H1 (cell line): ENCODE measurements around the gene HLA-E. TPM values are rescaled to one million over a fixed set of nuclear protein-coding genes. Genes with fewer than 3 reads are reported as not detected.

Source experiments
- CHD1 ChIP-seq: IDR thresholded peaks from 2 replicates; pipeline ENCODE4 v1.6.1; 2012; ENCODE audit warnings: low read depth, low read length, improper control_type of control experiment
- CHD7 ChIP-seq: fragments of 300-600 bp; sonication (generic); IDR thresholded peaks from 2 replicates; pipeline ENCODE4 v1.7.1; 2012; ENCODE audit warnings: low read length, moderate library complexity, mild to moderate bottlenecking, inconsistent platforms; ENCODE audit not compliant: insufficient replicate concordance
- CREB1 ChIP-seq: IDR thresholded peaks from 2 replicates; pipeline ENCODE4 v1.6.1; 2012; ENCODE audit warnings: inconsistent platforms
- CTCF ChIP-seq, 3 experiments: IDR thresholded peaks; 1 replicate in 2 of 3; 2 replicates in 1 of 3; pipeline versions ENCODE4 v1.5.1 to v1.6.1; 2011; ENCODE audit warnings: low read length in 3 of 3, mild to moderate bottlenecking in 3 of 3, inconsistent platforms in 2 of 3, low read depth in 1 of 3, moderate library complexity in 1 of 3; ENCODE audit not compliant: insufficient read depth in 1 of 3; ENCODE audit errors: control extremely low read depth in 1 of 3
- HDAC2 ChIP-seq, 2 experiments: fragments of 300-600 bp in 1 of 2; sonication (generic) in 1 of 2; IDR thresholded peaks; 2 replicates each; pipeline ENCODE4 v1.6.1; 2011 to 2012; ENCODE audit warnings: low read depth in 2 of 2, low read length in 2 of 2, mild to moderate bottlenecking in 2 of 2, moderate library complexity in 2 of 2, borderline replicate concordance in 1 of 2, inconsistent platforms in 1 of 2
- MAFK ChIP-seq: IDR thresholded peaks from 2 replicates; pipeline ENCODE4 v1.6.1; 2012; ENCODE audit warnings: low read depth, mild to moderate bottlenecking, improper control_type of control experiment, low read length
- RAD21 ChIP-seq, 2 experiments: IDR thresholded peaks in 1 of 2; conservative IDR thresholded peaks in 1 of 2; 2 replicates each; pipeline ENCODE4 v1.6.1; 2011; ENCODE audit warnings: low read depth in 2 of 2, low read length in 2 of 2, improper control_type of control experiment in 1 of 2, inconsistent platforms in 1 of 2, mild to moderate bottlenecking in 1 of 2, moderate library complexity in 1 of 2
- TBP ChIP-seq: IDR thresholded peaks from 2 replicates; pipeline ENCODE4 v1.6.1; 2011; ENCODE audit warnings: low read depth, low read length, improper control_type of control experiment
- polyA plus RNA-seq, 7 experiments: library from polyadenylated mRNA; depleted of rRNA in 3 of 7; stranded (reverse) in 5 of 7; unstranded in 2 of 7; fragments of >200 nt in 5 of 7; fragments of 200-250 nt in 2 of 7; gene quantifications; 1 replicate in 5 of 7; 2 replicates in 1 of 7; 4 replicates in 1 of 7; pipeline versions ENCODE4 v1.2.1 to v1.2.3, GENCODE V29; 2011 to 2013; ENCODE audit warnings: missing spikeins in 2 of 7, mixed read lengths in 2 of 7
- total RNA-seq: library from RNA; stranded (reverse); fragmentation: NEBNext Ultra II Directional; extraction: Animal tissue kit (Norgen Biotek cat#: 25700); gene quantifications from 2 replicates; pipeline ENCODE4 v1.2.1, GENCODE V29; 2021

The HLA-E gene
- total and polyA plus RNA-seq, 2 of the 8 experiments (the other 6 are each of a cell fraction or from before 2014, with no cell fraction given): 20.2 to 28.0 TPM

- no peak for TF ChIP-seq CHD7
- TF ChIP-seq MAFK: no peak
- peak; percentile 20 to 52; a peak in 3 of 4 replicates for TF ChIP-seq RAD21 (IDR thresholded peaks at IDR 0.05 in 1 of 2, conservative IDR thresholded peaks at IDR 0.05 in 1 of 2; ENCODE audit: low read depth in 2 of 2, low read length in 2 of 2)
- TF ChIP-seq TBP: peak; percentile 28; the same call in 1 of the 2 replicates
- no peak for TF ChIP-seq CHD1
- peak; percentile 88 to 91; a peak in 3 of 4 replicates for TF ChIP-seq HDAC2 (IDR thresholded peaks at IDR 0.05; ENCODE audit: borderline replicate concordance in 1 of 2, low read depth in 2 of 2, low read length in 2 of 2)
- TF ChIP-seq CTCF (IDR thresholded peaks at IDR 0.05; ENCODE audit: control extremely low read depth in 1 of 3, insufficient read depth in 1 of 3, low read depth in 1 of 3, low read length in 3 of 3): peak; percentile 65 to 81 (median 67)
- 0 out of 2 replicates have a peak, but pooled peaks have one; percentile 37 for TF ChIP-seq CREB1
Observed at GRCh38 chr6:30447237-30447636, 42.1 kb upstream of the HLA-E start (continued).
